Measurements from ENCODE around the gene SIM2.

SIM2 gene

GRCh38 chr21:36701756-36702621, 3.1 kb downstream of the SIM2 start:
- no peak for DNase-seq

GRCh38 chr21:36702622-36702968, 3.7 kb downstream of the SIM2 start:
- DNase-seq = no peak

GRCh38 chr21:36703123-36703522, 4.2 kb downstream of the SIM2 start:
- no peak for DNase-seq

GRCh38 chr21:36703626-36704280, 4.8 kb downstream of the SIM2 start:
- DNase-seq = no peak

GRCh38 chr21:36704281-36704957, 5.5 kb downstream of the SIM2 start:
- no peak for DNase-seq

GRCh38 chr21:36704958-36705678, 6.2 kb downstream of the SIM2 start:
- DNase-seq = no peak

GRCh38 chr21:36705679-36706481, 7.0 kb downstream of the SIM2 start:
- DNase-seq = no peak

GRCh38 chr21:36706482-36706852, 7.6 kb downstream of the SIM2 start:
- DNase-seq = no peak

GRCh38 chr21:36706951-36707762, 8.2 kb downstream of the SIM2 start:
- no peak for DNase-seq

- DNase-seq = no peak
These were observed 8.9 kb downstream of the SIM2 start for GRCh38 chr21:36707763-36708285.

- no peak for DNase-seq
These were observed 9.5 kb downstream of the SIM2 start for GRCh38 chr21:36708286-36709029.

- no peak for DNase-seq
These were observed 10.3 kb downstream of the SIM2 start for GRCh38 chr21:36709030-36709867.

GRCh38 chr21:36709868-36710728, 11.2 kb downstream of the SIM2 start:
- no peak for DNase-seq

- DNase-seq = no peak
These were observed 11.8 kb downstream of the SIM2 start for GRCh38 chr21:36710729-36711048.

GRCh38 chr21:36713746-36714145, 14.8 kb downstream of the SIM2 start:
- no peak for DNase-seq

GRCh38 chr21:36716387-36716786, 17.5 kb downstream of the SIM2 start:
- DNase-seq = no peak

- DNase-seq = no peak
These were observed 17.9 kb downstream of the SIM2 start for GRCh38 chr21:36716836-36717235.

- no peak for DNase-seq
These were observed 19.1 kb downstream of the SIM2 start for GRCh38 chr21:36717976-36718375.

All from GOT3 (cell line).